ENCODE measurements around the gene NQO2. TPM values are rescaled to one million over a fixed set of nuclear protein-coding genes. Genes with fewer than 3 reads are reported as not detected.
A peak's percentile ranks its signal among the peaks of the same experiment; 100 is the strongest.

NQO2 gene
- total and polyA plus RNA-seq, 2 of the 13 experiments (the other 11 are each of a cell fraction or from before 2014, with no cell fraction given) = 32.2 to 56.5 TPM

- no peak for TF ChIP-seq ATAD3A (CRISPR knock-in tag; IDR thresholded peaks at IDR 0.05)
- TF ChIP-seq ZNF367 (CRISPR knock-in tag; IDR thresholded peaks at IDR 0.05; ENCODE audit: borderline replicate concordance) = no peak
- TF ChIP-seq IRF2 (CRISPR knock-in tag; IDR thresholded peaks at IDR 0.05) = peak; percentile 92
- peak; percentile 85; the same call in 1 of the 2 replicates for TF ChIP-seq SIN3A (IDR thresholded peaks at IDR 0.05; ENCODE audit: borderline replicate concordance, low read depth, low read length)
- TF ChIP-seq, protein P1, sequence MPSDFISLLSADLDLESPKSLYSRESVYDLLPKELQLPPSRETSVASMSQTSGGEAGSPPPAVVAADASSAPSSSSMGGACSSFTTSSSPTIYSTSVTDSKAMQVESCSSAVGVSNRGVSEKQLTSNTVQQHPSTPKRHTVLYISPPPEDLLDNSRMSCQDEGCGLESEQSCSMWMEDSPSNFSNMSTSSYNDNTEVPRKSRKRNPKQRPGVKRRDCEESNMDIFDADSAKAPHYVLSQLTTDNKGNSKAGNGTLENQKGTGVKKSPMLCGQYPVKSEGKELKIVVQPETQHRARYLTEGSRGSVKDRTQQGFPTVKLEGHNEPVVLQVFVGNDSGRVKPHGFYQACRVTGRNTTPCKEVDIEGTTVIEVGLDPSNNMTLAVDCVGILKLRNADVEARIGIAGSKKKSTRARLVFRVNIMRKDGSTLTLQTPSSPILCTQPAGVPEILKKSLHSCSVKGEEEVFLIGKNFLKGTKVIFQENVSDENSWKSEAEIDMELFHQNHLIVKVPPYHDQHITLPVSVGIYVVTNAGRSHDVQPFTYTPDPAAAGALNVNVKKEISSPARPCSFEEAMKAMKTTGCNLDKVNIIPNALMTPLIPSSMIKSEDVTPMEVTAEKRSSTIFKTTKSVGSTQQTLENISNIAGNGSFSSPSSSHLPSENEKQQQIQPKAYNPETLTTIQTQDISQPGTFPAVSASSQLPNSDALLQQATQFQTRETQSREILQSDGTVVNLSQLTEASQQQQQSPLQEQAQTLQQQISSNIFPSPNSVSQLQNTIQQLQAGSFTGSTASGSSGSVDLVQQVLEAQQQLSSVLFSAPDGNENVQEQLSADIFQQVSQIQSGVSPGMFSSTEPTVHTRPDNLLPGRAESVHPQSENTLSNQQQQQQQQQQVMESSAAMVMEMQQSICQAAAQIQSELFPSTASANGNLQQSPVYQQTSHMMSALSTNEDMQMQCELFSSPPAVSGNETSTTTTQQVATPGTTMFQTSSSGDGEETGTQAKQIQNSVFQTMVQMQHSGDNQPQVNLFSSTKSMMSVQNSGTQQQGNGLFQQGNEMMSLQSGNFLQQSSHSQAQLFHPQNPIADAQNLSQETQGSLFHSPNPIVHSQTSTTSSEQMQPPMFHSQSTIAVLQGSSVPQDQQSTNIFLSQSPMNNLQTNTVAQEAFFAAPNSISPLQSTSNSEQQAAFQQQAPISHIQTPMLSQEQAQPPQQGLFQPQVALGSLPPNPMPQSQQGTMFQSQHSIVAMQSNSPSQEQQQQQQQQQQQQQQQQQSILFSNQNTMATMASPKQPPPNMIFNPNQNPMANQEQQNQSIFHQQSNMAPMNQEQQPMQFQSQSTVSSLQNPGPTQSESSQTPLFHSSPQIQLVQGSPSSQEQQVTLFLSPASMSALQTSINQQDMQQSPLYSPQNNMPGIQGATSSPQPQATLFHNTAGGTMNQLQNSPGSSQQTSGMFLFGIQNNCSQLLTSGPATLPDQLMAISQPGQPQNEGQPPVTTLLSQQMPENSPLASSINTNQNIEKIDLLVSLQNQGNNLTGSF (CRISPR knock-in tag; IDR thresholded peaks at IDR 0.05) = no peak; the same call in 1 of the 2 replicates
- TF ChIP-seq, protein P2, sequence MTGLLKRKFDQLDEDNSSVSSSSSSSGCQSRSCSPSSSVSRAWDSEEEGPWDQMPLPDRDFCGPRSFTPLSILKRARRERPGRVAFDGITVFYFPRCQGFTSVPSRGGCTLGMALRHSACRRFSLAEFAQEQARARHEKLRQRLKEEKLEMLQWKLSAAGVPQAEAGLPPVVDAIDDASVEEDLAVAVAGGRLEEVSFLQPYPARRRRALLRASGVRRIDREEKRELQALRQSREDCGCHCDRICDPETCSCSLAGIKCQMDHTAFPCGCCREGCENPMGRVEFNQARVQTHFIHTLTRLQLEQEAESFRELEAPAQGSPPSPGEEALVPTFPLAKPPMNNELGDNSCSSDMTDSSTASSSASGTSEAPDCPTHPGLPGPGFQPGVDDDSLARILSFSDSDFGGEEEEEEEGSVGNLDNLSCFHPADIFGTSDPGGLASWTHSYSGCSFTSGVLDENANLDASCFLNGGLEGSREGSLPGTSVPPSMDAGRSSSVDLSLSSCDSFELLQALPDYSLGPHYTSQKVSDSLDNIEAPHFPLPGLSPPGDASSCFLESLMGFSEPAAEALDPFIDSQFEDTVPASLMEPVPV (CRISPR knock-in tag; IDR thresholded peaks at IDR 0.05) = peak; percentile 86
- TF ChIP-seq, protein P3, sequence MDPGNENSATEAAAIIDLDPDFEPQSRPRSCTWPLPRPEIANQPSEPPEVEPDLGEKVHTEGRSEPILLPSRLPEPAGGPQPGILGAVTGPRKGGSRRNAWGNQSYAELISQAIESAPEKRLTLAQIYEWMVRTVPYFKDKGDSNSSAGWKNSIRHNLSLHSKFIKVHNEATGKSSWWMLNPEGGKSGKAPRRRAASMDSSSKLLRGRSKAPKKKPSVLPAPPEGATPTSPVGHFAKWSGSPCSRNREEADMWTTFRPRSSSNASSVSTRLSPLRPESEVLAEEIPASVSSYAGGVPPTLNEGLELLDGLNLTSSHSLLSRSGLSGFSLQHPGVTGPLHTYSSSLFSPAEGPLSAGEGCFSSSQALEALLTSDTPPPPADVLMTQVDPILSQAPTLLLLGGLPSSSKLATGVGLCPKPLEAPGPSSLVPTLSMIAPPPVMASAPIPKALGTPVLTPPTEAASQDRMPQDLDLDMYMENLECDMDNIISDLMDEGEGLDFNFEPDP (CRISPR knock-in tag; conservative IDR thresholded peaks at IDR 0.05) = peak; percentile 99
- TF ChIP-seq KLF9 (CRISPR knock-in tag; IDR thresholded peaks at IDR 0.05; ENCODE audit: low read depth) = no peak
- TF ChIP-seq HNF1B (CRISPR knock-in tag; IDR thresholded peaks at IDR 0.05) = peak; percentile 86
- peak; percentile 91 for TF ChIP-seq MAZ (IDR thresholded peaks at IDR 0.05; ENCODE audit: borderline replicate concordance, low read depth, low read length)
- peak; percentile 76 for TF ChIP-seq MAZ (CRISPR knock-in tag; IDR thresholded peaks at IDR 0.05; ENCODE audit: low read depth)
- TF ChIP-seq XRCC5 (optimal IDR thresholded peaks at IDR 0.05; ENCODE audit: low read length) = peak; percentile 83
- no peak for TF ChIP-seq RAD51 (IDR thresholded peaks at IDR 0.05; ENCODE audit: borderline replicate concordance)
- peak; percentile 39 for TF ChIP-seq TFE3 (CRISPR knock-in tag; IDR thresholded peaks at IDR 0.05)
- TF ChIP-seq ZNF678 (CRISPR knock-in tag; IDR thresholded peaks at IDR 0.05) = no peak
- peak; percentile 88 for TF ChIP-seq MAF1 (CRISPR knock-in tag; IDR thresholded peaks at IDR 0.05; ENCODE audit: borderline replicate concordance)
These were observed 68.9 kb downstream of the NQO2 start, which contains the start of gene RIPK1 (continued) for GRCh38 chr6:3068329-3069214.
